SHP77 (cell line): ENCODE data around the gene UGT8.
A peak's percentile ranks its signal among the peaks of the same experiment; 100 is the strongest.
"Not testable (repeated sequence)": the region's sequence is repeated elsewhere in the genome, so short reads cannot be mapped to it uniquely, and the experiment has no call there.

Source experiments
- DNase-seq, 2 experiments: peaks; one replicate each; lab custom pipeline; 2025; lab: John Stamatoyannopoulos, UW

Gene UGT8

DNA sequence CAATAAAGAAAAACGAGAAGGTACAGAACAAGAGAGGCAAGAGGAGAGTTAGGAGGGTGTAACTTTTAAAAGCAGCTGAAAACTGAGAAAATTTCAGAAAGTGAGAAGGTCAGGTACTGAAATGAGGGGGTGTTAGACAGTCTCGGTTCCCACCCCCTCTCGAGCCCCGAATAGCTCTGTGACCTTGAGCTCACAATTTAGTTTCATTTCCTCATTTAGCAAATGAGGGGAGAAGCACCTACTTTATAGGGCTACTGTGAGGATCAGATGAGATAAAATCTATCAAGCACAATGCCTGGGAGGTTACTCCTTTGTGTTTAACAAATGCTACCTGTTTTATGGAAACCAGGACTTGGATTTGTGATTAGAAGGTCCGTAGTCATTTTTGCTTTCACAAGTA lies 4.9 kb downstream of the UGT8 start:
- DNase-seq: no peak

DNA sequence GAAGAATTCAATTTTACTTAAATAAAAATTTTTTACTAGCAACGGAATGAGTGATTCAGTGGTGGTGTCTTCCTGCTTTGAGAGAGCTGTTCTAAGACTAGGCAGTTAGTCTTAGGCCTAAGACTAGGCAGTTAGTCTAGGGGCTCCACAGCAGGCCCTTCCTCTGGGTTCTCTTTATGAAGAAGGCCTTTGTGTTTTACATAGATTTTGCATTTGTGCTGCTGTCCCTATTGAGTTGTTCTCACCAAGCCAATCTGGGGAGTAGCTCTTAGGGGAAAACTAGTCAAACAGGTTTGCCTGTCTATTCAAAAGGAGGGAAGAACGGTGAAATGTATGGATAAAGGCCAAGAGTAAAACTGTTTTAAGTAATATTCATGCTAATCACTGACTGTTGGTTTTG lies 7.6 kb downstream of the UGT8 start:
- DNase-seq: no peak

DNA sequence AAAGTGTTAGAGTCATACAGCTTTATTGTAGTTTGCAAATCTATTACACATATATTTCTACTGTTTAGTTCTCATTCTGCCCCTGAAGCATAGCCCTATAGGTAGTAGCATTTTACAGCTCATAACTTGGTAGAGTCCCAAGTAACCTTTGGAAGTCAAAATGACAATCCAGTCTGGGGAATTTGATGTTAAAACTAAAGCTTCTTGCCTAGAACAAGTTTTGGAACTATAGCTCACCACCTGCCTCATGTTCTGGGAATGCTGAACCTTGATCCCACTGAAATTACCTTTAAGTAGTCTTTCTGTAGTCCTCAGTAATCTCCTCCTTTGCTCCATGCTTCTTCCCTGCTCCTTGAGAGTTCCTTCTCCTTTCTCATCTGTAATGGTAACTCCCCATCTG lies 8.4 kb downstream of the UGT8 start:
- no peak for DNase-seq

DNA sequence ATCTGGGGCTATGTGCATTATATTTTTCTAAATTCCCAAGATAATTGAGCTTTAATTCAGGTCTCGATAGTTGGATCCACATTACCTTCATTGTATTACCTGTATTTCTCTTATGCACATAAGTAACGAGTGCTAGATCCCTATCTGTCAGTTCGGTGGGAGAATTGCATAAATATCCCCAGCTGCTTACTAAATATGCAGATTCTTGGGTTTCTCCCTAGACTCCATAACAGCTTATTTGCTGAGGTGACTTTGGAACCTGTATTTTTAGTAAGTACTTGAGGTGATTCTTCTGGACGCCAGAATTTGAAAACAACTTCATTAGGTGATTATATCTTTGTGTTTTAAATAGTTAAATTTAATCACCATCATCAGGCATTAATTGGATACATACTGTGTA lies 15.0 kb downstream of the UGT8 start:
- no peak for DNase-seq

DNA sequence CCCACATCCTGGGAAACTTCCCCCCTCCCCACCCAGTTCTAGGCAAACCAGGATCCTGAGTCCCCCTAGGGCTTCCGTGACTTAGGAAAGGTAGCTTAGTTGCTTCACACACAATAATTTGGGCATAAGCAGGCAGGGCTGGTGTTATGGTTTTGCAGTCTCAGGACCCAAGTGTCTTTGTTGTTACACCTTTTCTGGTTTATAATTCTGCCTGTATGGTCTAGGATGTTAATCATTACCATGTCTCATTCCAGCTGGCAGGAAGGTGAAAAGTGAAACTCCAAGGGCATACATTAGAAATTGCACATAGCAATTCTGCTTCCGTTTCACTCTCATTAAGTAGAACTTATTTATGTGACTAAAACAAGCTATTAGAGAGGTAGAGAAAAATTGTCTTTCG lies 16.8 kb downstream of the UGT8 start:
- DNase-seq: no peak

DNA sequence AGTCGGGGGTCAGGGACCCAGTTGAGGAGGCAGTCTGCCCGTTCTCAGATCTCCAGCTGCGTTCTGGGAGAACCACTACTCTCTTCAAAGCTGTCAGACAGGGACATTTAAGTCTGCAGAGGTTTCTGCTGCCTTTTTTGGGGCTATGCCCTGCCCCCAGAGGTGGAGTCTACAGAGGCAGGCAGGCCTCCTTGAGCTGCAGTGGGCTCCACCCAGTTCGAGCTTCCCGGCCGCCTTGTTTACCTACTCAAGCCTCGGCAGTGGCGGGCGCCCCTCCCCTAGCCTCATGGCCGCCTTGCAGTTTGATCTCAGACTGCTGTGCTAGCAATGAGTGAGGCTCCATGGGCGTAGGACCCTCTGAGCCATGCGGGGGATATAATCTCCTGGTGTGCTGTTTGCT lies 17.4 kb downstream of the UGT8 start:
- DNase-seq: peak in 1 of 2 experiments; percentile 16

DNA sequence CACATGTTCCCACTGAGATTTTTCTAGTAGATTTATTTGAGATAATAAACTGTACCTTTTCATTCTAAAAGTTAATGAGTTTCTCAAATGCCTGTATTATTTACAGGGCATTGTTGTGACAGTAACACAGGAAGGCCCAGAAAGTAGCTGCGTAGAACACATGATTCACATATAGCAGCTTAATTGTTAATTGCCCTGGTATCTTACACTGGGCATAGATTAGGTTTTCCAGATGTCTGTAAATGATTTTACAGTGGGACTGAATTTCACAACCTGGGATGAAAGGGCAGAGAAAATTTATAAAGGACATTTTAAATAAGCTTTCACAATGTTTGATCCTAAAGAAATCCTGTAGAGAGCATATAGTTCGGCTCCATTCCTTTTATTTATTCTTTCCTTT lies 27.6 kb downstream of the UGT8 start:
- DNase-seq: no peak

DNA sequence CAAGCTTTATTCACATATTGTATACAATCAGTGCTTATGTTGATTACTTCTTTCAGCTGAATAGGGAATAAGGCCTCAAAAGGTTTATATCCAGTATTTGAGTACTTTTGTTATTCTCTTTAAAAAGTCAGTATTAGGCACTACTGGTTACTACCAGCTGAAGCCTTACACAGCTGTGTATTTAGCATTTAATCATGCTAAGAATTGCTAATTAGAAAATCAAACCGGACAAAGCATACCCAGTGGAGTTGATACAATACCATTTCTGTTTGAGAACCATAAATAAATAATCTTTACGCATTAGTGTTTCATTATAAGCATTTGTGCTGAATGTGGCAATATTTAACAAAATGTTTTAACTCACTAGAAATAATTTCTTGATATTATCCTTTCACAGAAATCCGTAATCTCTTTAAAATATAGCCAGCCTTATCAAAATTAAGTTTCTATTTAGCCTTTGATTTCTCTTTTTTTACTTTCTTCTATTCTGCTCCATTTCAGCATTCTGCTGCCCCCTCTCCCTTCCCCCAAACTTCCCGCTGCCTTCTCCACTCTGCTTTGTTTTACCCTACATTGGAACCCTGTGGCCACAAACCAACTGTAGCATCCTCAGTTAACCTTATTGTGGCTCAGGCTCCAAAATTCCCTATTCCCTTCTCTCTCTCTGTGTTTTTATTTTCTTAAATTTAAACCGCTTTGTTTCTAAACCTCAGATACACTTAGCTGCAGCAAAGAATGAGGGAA lies 37.8 kb downstream of the UGT8 start:
- DNase-seq: no peak

DNA sequence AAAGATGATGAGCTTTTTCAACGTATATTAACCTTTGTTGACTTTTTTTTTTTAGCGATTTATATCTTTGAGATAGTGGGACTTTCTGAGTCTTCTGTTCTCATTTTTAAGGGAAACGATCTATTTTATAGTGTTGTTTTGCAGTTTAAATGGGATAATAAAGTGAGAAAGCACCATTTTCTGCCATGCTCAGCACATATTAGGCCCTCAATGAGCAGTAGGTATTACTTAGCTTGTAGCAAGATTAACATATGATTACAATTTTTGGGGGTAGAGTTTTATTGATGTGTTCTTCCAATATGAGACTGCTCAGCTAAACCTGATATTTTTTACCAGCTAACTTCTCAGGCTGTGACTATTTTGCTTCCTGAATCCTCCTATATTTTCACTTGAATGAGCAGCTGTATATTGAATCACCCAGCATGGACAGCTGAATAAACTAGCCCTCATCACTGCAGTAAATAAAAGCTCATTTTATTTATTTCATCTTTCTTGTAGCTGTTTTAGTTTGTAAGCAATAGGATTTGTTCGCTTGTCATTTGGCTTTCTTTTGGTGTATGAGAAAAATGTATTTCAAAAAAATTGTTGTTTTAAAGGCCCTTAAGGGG lies 43.7 kb downstream of the UGT8 start:
- peak; percentile 8 to 26 for DNase-seq

DNA sequence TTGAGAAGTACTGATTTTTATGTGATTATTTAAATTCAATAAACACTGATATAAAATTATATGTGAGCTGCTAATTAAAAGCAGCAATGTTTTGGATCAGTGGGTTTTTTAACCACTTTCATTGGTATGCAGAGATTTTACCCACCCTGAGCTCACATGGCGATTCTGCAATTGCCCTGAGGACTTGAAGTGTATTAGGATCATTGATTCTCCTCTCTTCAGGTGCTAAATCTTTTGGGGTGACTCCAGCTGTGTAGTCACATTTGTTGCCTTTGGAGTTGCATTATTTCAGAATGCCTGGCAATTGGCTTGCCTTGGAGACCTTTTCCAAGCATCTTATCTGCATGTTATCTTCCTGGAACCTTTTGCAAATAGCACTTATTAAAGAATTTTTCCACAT lies 51.3 kb downstream of the UGT8 start:
- no peak for DNase-seq

DNA sequence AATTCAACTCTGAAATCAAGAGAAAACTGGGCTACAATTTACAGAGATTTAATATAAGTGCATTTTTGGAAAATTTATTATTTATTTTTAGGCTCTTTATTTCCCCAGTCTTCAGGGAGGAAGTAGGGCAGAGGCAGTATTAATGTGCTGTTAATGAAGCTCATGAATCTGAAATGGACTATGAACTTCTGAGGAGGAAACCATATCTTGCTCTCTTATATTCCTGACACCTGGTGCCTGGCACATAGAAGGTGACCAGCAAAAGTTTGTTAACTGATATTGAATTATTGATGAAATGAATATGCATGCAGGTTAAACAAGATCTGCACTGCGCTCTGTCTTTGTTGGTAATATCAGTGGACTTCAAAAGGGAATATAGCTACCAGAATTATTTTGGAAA lies 55.1 kb downstream of the UGT8 start:
- no peak for DNase-seq

DNA sequence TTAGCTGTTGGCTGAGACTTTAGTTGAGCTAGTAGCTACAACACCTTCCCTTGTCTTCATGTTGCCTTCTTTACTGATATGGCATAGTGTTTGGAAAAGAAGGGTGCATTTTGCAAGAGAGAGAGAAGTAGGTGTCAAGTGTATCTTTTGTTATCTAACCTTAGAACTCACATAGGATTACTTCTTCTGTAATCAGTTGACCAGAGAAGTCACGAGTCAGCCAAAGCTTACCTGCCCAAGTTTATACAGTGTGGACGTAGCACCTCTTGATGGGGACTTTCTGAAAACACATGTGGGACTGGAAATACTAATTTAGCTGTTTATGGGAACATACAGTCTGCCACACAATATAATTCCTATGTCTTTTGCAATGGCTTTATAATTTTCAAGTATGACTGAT lies 56.0 kb downstream of the UGT8 start:
- no peak for DNase-seq

DNA sequence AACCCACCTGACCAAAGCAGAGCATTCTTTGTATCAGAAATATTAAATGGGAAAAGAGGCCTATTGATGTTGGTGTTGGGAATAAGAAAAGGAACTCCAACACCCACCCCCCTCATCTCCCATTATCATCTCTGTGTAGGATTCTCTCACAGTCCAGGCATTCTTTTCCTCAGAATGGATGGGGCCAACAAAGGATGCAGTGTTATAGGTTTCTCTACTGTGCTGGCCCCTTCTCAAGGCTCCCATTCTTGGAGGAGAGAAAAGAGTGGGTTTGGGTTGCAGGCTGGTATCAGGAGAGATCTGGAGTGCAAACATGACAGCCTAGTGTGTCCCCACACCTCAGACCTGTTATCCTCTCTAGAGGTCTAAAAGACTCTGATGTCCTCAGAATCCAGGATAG lies 59.6 kb downstream of the UGT8 start:
- no peak for DNase-seq

DNA sequence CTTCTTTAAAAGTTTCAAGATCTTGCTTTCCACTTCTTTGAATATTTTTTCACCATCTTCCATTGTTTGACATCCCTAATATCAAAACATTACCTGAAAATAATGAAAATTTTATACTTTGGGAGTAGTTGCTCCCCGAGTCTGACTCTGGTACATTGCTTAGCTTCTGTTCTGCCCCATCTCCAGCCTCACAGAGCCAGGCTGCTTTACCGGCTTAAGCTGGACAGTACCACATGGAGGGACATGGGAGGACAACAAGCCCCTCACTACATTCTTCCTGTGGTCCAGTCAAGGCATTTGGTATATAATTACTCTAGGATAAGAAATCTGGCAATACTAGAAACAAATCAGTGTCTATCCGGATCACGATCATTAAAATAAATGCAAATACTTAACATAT lies 60.2 kb downstream of the UGT8 start:
- no peak for DNase-seq

DNA sequence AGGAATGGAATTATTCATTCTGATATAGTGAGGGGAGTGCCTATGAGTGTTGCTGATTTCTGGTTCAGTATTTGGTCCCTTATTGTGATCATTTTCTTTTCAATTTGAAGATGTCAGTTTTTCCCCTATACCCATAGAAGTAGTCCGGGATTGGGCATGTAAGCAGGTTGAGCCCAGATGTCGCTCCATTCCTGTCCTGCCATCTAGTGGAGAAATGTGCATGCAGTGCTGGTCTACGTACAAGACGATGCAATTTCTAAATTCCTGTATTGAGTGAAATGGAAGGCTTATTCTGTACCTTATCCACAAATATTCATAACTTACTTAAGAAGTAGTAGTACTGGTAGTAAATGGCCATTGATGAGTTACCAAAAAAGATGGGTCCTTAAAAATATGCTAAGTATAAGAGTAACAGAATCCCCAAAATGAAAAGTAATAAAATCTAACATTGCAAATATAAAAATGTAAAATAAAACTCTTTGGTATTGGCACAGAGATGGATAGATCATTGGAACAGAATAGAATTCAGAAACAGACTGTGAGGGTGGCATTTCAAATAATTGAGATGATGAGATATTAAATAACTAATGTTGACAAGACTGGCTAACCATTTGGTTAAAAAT lies 60.9 kb downstream of the UGT8 start:
- peak; percentile 28 to 44 for DNase-seq

DNA sequence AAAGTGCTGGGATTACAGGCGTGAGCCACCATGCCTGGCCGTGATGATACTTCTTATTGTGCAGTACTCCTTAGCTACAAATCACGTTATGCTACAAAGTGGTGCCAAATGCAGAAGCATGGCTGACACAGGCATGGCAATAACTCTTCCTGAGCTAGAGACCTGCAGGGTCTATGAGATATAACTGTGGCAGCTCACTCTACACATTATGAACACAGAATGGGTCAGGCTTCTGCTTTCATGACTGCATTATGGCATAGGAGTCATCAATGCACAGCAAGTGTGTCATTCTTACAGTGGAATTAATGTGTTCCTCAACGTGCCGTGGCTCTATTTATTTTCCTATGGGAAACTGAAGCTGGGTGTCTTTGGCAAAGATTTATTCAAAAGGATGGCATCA lies 64.5 kb downstream of the UGT8 start:
- no peak for DNase-seq

DNA sequence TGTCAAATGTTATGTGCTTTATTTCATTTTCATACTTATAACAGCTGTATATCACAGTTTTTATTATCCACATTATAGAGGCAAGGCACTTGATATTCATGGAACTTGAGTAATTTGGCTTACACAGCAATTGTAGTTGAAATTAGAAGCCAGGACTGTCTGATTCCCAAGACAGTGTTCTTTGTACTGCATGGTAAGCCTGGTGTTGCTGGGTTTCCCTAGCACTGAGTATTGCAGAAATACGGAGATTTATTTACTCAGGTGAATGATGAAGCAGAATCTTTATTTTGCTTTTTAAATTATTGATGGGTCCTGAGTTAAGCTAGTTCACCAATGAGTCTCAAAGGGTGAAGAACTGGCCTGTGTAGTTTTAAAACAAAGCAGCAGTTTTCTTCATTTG lies 70.0 kb downstream of the UGT8 start:
- no peak for DNase-seq

DNA sequence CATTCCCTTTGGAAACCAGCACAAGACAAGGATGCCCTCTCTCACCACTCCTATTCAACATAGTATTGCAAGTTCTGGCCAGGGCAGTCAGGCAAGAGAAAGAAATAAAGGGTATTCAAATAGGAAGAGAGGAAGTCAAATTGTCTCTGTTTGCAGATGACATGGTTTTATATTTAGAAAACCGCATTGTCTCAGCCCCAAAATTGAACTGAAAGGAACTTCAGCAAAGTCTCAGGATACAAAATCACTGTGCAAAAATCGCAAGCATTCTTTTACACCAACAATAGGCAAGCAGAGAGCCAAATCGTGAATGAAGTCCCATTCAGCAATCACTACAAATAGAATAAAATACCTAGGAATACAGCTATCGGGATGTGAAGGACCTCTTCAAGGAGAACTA lies 72.1 kb downstream of the UGT8 start:
- not testable (repeated sequence) for DNase-seq

DNA sequence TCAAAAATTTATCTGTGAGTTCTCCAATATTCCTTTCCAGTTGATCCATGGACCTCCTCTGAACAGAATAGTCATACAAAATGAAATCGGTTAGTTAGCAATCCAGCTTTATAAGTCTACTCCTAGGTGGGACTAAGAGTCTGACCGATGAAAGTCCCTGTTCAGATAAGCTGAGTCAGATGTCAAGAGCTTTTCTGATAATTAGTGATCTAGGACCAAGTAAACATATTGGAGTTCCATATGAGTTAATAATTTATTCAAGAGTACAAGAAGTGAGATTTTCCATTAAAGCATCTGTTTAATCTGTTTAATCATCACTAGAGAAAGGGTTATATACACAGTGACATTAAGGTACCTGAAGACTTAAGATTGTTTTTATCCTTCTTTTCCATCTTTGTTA lies 74.7 kb downstream of the UGT8 start:
- DNase-seq: no peak

DNA sequence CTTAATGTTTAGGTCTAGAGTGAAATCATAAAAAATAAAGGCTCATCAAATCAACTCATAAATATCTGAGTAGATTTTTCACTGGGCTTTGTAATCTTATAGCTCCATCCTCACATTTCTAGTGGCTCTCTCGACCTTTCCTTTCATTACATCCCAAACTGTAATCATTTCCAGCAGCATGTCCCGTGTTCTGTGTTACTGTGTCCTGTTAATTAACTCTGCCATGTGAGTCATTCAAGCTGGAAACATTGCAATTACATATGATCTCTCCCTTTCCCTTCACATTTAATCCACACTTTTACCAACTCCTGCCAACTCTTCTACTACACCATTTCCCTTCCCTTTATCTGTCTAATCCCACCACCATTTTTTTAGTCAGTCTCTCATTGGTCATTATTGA lies 75.5 kb downstream of the UGT8 start:
- DNase-seq: no peak

DNA sequence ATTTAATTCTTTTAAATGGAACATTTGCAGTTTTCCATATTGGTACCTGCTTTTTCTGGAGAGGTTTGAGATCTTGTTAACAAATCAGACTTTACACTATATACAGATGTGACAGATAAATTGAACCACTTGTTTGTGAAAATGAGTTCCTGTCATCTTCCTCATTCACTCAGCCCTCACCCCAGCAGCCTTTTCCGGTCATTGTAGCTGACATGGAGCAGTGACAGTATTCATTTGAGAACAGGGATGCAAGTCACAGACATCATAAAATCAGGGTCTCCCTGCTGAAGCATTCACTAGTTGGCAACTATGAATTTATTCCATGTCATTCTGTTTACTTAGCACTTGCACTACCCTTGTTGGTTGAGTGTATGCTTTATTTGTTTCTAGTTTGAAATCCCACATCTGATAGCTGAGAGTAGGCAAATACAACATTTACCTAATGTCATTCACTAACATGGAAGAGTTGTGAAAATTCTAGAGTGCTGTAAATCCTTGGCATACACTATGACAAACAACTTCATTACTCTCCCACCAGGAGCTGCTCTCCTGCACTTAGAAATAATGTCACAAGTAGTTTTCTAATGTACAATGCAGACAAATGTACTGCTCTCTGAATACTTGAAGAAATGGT lies 78.9 kb downstream of the UGT8 start:
- no peak for DNase-seq

DNA sequence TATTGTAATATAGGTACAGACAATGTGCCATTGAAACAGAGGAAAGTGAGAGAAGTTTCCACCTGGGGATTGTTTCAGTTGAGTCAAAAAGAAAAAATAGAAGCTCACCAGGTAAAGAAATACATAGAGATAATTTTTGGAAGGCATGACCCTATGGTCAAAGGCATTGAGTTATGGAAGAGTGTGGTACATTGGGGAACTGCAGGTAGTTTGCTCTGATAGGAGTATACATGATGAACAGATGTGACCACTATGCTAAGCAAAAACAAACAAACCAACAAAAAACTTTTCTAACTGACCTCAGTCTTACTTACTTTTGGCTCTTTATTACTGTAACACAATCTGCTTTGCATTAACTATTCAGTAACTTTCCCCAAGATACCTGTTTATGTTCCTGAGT lies 85.9 kb downstream of the UGT8 start:
- DNase-seq: no peak

DNA sequence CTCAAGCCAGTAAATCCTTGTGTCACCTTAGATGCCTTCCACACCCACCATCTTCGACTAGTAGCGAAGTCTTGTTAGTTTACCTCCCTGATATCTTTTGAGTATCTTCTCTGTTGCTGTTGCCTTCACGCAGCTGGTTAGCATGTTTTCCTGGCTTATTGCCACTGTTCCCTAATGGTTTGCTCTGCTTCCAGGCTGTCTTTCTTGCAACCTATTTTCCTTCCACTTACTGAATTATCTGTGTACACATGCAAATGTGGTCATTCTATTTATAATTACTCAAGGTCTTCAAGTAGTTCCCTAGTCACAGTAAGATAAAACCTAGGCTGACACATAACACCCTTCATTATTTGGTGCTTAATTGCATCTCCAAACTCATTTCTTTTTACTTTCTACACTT lies 89.5 kb downstream of the UGT8 start:
- DNase-seq: no peak
